ENCODE results near the gene FGR.

DNA sequence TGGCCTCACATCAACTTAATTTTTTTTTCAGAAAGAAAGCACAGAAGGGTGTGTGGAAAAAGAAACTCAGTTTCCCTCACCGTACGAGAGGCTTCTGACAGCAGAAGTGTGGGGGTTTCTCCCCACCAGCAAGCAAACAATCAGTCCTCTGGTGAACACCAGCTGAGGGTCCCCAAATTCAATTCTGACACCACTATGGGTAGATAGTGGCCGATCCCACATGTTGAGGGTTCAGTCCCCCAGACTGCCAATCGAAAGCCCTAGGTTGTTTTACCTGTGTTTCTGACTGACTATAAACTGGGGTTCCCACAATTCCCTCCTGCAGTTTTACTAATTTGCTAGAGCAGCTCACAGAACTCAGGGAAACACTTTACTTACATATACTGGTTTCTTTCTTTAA is 34.9 kb upstream of the FGR start:
- TF ChIP-seq EZH2 (IDR thresholded peaks at IDR 0.05) (no peak), POLR2AphosphoS5 (IDR thresholded peaks at IDR 0.05; ENCODE audit: borderline replicate concordance, low read depth, low read length) (no peak), FOXP2 (optimal IDR thresholded peaks at IDR 0.05; ENCODE audit: control extremely low read depth, extremely low read length, insufficient read depth) (no peak)
